ENCODE measurements around the gene LSM3.

LSM3 gene

DNA sequence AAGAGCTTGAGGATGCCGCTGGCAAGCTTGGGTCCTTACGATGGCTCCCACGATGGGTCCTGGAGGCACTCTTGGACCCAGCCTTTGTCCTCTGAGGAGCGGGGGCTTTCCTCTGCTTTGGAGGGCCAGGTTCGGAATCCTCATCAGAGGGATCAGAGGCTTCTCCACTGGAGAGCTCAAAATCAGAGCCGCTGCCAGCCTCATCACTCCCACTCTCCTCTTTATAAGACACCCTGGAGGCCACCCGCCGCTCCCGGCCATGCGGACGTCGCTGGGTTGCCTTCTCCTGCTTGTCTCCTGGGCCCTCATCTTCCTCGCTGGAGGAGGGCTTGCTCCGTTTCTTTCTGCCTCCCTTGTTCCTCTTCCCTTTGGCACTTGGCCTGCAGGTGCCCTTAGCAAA, 20.2 kb upstream of the LSM3 start:
- no peak for DNase-seq

DNA sequence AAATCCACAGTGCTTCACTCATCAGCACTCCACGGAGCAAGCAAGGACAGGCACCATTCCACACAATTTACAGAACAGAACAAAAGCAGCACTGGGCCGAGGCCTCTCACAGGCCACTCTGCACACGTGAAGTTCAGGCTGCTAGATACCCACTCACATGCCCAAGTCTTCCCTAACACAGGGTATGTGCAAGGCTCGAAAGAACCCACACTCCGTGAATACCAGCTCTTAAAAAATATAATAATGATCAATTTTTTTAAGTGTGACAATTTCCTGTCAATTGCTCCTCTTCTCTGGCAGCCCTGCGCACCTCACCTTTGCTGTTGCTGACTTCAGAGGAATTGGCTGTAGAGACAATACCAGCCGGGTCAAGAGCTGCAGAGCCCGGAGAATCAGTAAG, 19.2 kb upstream of the LSM3 start:
- DNase-seq: no peak

DNA sequence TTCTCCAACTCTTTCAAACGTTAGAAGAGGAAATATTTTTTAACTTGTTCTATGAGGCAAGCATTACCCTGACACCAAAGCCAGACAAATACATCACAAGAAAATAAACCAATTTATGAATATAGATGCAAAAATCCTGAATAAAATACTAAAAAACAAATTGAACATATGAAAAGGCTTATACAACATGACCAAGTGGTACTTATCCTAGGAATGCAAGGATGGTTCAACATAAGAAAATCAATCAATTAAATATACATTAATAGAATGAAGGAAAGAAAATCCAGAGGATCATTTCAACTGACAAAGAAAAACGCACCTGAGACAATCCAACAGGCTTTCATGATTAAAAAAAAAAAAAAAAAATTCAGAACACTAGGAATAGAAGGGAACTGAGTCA, 17.3 kb upstream of the LSM3 start:
- DNase-seq: no peak

GRCh38 chr3:14162178-14162577, 16.4 kb upstream of the LSM3 start:
- no peak for DNase-seq

- no peak for DNase-seq
Measured at GRCh38 chr3:14166877-14167603, 11.6 kb upstream of the LSM3 start.

- no peak for DNase-seq
Measured at GRCh38 chr3:14169435-14169834, 9.2 kb upstream of the LSM3 start.

GRCh38 chr3:14169871-14170270, 8.7 kb upstream of the LSM3 start:
- no peak for DNase-seq

- DNase-seq: no peak
Measured at GRCh38 chr3:14170531-14171159, 8.0 kb upstream of the LSM3 start.

DNA sequence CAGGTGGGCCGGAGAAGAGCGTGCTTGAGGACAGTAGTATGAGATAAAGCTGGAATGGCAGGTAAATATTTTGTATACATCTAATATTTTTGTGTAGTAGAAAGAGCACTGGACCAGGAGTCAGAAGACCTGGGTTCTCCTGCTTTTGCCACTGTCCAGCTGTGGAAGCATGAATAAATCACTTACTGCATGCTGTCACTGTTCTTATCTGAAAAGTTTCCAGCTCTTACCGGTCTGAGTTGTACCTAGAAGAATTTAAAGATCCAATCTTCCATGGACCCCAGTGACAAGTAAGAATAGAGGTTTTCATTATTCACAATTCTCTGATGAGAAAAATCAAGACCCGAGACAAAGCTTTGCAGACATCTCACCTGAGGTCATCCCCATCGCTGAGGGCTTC, 6.1 kb upstream of the LSM3 start:
- no peak for DNase-seq

DNA sequence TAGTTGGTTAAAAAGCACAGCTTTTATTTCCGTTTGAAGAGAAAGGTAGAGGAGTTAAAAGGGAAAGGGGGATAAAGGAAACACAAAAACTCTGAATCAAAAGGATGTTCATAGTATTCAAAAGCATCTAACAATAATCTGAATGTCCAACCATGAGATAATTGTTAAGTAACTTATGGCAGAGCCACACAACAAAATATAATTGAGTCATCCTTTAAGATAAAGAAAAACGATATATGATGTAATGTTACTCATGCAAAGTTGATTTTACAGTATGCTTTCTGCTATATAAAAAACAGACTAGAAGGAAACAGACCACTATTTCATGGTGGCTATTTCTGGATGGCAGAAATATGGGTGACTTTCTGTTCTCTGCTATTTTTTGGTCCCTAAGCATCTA, 4.1 kb upstream of the LSM3 start:
- DNase-seq: no peak

- DNase-seq: no peak
Measured at GRCh38 chr3:14175383-14176037, 3.1 kb upstream of the LSM3 start.

DNA sequence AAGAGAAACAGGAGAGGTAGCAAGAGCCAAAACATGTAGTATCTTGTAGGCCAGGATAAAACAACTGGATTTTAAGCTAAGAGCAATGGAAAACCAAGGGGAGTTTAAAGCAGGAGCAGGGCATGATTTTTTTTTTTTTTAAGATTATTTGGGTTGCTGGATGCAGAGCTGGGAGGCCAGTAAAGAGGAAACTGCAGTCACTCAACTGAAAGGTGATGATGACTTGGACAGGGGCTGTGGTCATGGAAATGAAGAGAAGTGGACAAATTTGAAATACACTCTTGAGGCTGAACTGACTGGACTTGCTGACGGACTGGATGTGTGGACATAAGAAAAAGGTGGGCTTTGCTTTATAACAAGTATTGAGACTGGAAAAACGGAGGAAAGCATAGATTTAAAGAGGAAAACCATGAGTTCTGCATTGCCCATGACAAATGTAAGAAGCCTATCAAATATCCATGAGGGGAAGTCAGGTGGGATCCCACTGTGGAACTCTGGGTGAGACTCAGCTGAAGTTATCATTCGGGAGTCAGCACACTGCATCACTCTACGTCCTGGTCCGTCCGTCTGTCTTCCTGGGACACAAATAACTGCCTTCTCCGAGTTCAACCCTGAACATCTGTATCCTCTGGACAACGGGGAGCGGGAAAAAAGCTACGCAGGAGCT, 904 bp upstream of the LSM3 start:
- DNase-seq: no peak

DNA sequence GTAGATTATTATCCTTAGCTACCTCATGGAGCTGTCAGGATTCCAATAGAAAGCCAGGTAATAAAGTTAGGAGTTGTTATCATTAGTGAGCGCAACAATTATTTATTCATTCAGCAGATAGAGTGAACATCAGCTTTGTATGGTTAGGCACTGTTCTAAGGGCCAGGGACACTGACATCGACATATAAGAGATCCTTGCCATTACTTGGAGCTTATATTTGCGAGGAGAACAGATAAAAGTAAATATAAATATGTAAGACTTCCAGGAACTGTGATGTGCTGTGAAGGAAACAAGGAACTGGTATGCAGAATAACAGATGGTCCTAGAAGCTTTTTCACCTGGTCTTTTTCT, 473 bp downstream of the LSM3 start:
- DNase-seq: no peak

- no peak for DNase-seq
Measured at GRCh38 chr3:14179795-14180194, 1.2 kb downstream of the LSM3 start.

GRCh38 chr3:14181253-14181652, 2.6 kb downstream of the LSM3 start:
- DNase-seq: no peak

GRCh38 chr3:14183015-14183577, 4.5 kb downstream of the LSM3 start:
- DNase-seq: no peak

GRCh38 chr3:14186854-14187458, 8.3 kb downstream of the LSM3 start:
- DNase-seq: no peak

GRCh38 chr3:14188041-14188754, 9.6 kb downstream of the LSM3 start:
- DNase-seq: no peak

- DNase-seq: no peak
Measured at GRCh38 chr3:14194865-14195264, 16.2 kb downstream of the LSM3 start.

- no peak for DNase-seq
Measured at GRCh38 chr3:14199641-14200040, 21.0 kb downstream of the LSM3 start.

DNA sequence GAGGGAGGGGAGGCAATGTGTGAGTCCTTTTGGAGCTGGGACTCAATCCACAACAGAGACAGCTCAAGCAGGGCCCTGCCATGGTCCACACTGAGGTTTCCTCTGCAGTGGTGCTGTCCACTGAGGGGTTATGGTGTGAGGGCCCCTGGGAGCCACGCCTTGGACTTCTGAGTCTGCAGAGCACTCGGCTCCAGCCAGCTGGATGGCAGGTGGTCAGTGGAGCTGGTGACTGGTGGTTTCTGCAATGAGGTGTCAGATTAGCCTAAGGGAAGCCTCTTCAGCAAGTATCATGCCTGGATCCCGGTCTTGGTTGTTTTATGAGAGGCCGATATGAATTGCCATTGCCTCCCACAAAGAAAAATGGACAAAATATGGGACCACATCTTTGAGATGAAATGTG, 21.7 kb downstream of the LSM3 start:
- no peak for DNase-seq

- DNase-seq: no peak
Measured at GRCh38 chr3:14200841-14201240, 22.2 kb downstream of the LSM3 start.

Data from NCI-H774 (cell line).